ENCODE results near the gene RELN.

DNA sequence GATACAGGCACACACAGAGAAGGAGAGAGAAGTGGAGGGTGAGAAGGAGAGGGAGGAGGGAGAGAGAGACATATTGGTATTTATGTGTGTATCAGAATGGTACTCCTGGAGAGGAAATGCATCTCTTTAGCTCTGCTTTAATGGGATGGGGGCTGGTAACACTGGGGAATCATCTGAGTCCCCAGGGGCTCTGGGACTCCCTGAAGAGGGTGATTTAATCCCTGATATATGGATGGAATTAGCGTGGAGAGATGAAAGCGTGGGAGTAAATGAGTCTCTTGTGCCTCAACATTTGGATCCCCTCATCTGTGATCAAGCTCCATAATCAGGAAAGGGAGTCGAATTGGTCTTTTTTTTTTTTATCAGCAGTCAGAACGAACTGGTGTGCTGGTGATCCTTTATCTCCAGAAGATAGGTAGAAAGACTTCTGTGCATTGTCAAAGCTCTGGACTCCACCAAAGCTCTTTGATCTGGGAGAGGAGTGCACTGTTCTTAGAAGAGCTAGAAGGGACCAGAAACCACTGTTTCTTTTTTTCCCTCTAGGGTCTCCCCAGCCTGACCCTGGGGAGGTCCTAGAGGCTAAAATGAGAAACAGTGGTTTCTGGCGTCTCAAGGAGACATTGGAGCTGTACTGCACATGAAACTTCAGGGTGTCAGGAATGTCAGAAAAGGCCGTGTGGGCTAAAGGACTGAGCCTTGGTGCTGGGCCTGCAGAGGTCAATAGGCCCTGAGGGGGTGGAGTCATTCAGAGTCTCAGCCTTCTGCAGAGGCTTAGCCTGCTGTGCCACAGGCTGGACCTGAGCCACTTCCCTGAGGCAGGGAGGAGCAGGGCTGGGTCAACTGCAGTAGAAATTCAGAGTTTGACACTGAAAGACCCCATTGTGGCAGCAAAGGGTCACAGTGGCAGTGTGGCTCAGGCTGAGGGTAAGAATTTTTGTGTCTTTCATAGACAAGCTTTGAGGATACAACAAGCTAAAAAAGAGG is 309.0 kb downstream of the RELN start:
- TF ChIP-seq, protein P1, sequence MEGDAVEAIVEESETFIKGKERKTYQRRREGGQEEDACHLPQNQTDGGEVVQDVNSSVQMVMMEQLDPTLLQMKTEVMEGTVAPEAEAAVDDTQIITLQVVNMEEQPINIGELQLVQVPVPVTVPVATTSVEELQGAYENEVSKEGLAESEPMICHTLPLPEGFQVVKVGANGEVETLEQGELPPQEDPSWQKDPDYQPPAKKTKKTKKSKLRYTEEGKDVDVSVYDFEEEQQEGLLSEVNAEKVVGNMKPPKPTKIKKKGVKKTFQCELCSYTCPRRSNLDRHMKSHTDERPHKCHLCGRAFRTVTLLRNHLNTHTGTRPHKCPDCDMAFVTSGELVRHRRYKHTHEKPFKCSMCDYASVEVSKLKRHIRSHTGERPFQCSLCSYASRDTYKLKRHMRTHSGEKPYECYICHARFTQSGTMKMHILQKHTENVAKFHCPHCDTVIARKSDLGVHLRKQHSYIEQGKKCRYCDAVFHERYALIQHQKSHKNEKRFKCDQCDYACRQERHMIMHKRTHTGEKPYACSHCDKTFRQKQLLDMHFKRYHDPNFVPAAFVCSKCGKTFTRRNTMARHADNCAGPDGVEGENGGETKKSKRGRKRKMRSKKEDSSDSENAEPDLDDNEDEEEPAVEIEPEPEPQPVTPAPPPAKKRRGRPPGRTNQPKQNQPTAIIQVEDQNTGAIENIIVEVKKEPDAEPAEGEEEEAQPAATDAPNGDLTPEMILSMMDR (IDR thresholded peaks at IDR 0.05) = no peak
- TF ChIP-seq POLR2A (IDR thresholded peaks at IDR 0.05) = no peak
